ENCODE measurements around the gene EMX2.

Gene EMX2

DNA sequence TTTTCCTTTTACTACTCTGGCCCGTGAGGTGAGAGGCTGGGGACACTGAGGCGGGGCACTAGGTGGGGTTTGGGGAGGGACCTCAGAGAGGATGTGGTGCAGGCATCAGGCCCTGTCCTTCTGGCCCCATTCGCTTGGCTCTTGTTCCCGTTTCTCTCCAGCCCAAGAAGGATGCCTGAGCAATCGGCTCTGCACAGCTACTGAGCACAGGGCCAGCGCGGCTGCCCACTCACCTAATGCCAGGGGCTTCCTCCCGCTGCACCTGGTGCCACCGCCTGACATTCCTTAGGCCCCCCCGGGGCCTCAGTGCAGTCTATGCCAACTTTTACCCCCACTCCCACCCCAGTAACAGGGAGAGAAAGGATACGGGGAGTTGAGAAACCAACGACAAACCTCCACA, 12.5 kb downstream of the EMX2 start:
- Histone ChIP-seq H3K9ac (no peak overlapping the region), H3K4me3 (no peak overlapping the region), H3K27me3 (peaks cover 65% of the 10 kb centered on the region), H3K27ac (no peak overlapping the region), H3K4me1 (peaks cover 8% of the 10 kb centered on the region), H4K20me1 (peaks cover 35% of the 10 kb centered on the region), H3K4me2 (no peak overlapping the region), H3K9me3 (peaks cover 26% of the 10 kb centered on the region), H3K36me3 (no peaks in the 10 kb centered on the region)
- no peak for TF ChIP-seq Cebpa-rat (IDR thresholded peaks at IDR 0.05)

DNA sequence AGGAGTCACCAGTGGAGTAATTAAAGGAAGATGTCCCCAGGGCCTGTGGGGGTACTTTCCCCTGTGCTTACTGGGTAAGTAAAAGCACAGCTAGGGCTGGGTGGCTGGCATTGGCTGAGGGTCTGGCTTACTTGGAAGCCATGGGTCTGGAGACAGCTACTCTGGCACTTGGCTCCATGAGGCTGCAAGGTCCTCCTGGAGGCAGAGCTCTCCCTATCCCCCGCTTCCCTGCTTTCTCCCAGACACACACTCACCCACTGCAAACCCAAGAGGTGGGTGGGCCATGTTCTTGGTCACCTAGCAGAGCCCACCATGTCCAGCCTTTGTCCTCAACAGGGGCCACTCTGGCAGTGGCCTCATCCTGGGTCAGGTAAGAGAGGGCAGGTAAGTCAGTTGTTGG, 13.3 kb downstream of the EMX2 start:
- TF ChIP-seq Cebpa-rat (IDR thresholded peaks at IDR 0.05), result no peak
- Histone ChIP-seq H4K20me1 (peaks cover 26% of the 10 kb centered on the region), H3K27ac (no peak overlapping the region), H3K9me3 (peaks cover 26% of the 10 kb centered on the region), H3K4me3 (no peak overlapping the region), H3K27me3 (peaks cover 56% of the 10 kb centered on the region), H3K4me1 (peaks cover 8% of the 10 kb centered on the region), H3K4me2 (no peak overlapping the region), H3K36me3 (no peaks in the 10 kb centered on the region), H3K9ac (no peak overlapping the region)

DNA sequence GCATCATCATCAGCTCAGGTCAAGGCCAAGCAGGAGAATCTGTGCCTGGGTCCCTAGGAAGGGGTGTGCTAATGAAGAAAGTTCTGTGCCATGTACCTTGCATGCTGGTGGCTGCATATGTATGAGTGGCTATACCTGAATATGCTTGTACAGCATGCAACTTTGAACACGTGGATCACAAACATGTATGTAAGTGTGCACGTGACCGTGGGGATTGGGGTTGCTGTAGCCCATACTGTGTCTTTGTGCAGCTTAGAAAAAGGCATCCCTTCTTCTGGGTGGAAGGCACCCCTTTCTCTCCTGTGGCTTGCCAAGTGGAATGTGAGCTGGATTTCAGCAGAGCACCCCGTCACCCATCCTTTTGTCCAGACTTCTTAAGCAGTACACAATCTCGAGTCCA, 13.8 kb downstream of the EMX2 start:
- H3K27ac ChIP-seq, result no peak overlapping the region
- no peaks in the 10 kb centered on the region for H3K36me3 ChIP-seq
- H3K4me3 ChIP-seq, result no peak overlapping the region
- no peak overlapping the region for H3K9ac ChIP-seq
- peaks cover 22% of the 10 kb centered on the region for H4K20me1 ChIP-seq
- H3K4me1 ChIP-seq, result peaks cover 8% of the 10 kb centered on the region
- peaks cover 52% of the 10 kb centered on the region for H3K27me3 ChIP-seq
- H3K9me3 ChIP-seq, result peaks cover 24% of the 10 kb centered on the region
- no peak overlapping the region for H3K4me2 ChIP-seq
- TF ChIP-seq Cebpa-rat (IDR thresholded peaks at IDR 0.05), result no peak

DNA sequence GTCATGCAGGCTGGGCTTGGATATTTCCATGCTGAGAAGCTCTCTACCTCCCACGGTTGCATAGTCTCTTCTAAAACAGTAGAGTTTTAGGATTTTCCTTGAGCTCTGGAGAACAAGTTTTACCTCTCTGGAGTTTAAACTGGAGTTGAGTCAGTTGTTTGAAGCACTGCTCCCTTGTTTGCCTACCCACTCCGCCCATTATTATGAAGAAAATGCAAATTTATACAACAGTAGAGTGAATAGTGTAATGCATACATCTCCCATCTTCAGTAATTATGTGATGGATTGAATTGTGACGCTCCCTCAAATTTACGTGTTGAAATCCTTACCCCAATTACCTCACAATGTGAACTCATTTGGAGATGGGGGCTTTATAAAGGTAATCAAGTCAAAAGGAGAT, 17.2 kb downstream of the EMX2 start:
- H3K4me1 ChIP-seq, result peaks cover 8% of the 10 kb centered on the region
- H3K36me3 ChIP-seq, result no peaks in the 10 kb centered on the region
- no peak overlapping the region for H3K27ac ChIP-seq
- H3K9me3 ChIP-seq, result no peaks in the 10 kb centered on the region
- peaks cover 18% of the 10 kb centered on the region for H3K27me3 ChIP-seq
- no peak overlapping the region for H3K9ac ChIP-seq
- no peak for TF ChIP-seq Cebpa-rat (IDR thresholded peaks at IDR 0.05)
- H4K20me1 ChIP-seq, result no peaks in the 10 kb centered on the region; the same call in 1 of the 2 replicates
- H3K4me3 ChIP-seq, result no peak overlapping the region
- H3K4me2 ChIP-seq, result no peak overlapping the region

DNA sequence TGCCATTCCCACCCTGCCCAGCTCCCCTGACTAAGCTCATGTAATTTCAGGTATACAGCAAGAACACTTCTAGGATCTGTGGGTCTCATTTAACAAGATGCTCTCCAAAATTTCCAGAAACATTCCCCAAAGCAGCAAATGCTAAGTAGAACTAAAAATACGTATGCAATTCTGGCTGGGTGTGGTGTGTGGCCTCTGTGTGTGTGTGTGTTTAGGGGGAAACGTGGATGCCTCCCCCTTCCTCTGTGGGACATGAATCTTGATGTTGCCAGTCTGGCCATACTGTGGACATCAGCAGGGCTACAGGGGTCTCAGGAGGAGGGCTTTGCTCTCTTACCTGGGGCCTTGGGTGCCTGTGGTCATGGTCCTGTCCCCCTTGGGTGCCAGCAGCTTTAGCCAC, 18.4 kb downstream of the EMX2 start:
- no peak overlapping the region for H3K4me3 ChIP-seq
- H3K9ac ChIP-seq, result no peak overlapping the region
- no peaks in the 10 kb centered on the region for H3K9me3 ChIP-seq
- no peak for TF ChIP-seq Cebpa-rat (IDR thresholded peaks at IDR 0.05)
- no peaks in the 10 kb centered on the region for H3K36me3 ChIP-seq
- no peaks in the 10 kb centered on the region for H4K20me1 ChIP-seq
- no peak overlapping the region for H3K4me2 ChIP-seq
- peaks cover 6% of the 10 kb centered on the region for H3K27me3 ChIP-seq
- no peak overlapping the region for H3K27ac ChIP-seq
- H3K4me1 ChIP-seq, result peaks cover 8% of the 10 kb centered on the region

DNA sequence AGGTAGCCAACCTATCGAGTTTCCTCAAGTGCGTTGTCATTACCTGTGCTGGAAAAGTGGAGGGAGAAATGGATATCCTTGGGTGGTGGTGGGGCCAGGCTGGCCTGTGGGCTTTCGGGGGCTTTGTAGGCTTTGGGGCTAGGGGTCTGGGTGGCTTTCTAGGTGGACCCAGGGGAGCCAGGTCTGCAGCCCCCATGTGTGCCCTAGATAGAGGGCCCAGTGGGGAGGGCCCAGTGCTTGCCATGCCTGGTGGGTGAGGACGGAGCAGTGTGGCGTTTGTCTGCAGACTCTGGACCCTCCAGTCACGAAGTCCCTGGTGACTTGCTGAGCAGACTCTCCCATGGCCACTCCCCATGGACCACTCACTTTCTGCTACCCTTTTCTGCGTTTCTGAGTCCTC, 19.7 kb downstream of the EMX2 start:
- no peak overlapping the region for H3K27ac ChIP-seq
- no peaks in the 10 kb centered on the region for H4K20me1 ChIP-seq
- H3K4me1 ChIP-seq, result peaks cover 8% of the 10 kb centered on the region
- H3K27me3 ChIP-seq, result no peaks in the 10 kb centered on the region
- H3K9me3 ChIP-seq, result no peaks in the 10 kb centered on the region
- H3K4me3 ChIP-seq, result no peak overlapping the region
- no peaks in the 10 kb centered on the region for H3K36me3 ChIP-seq
- no peak overlapping the region for H3K4me2 ChIP-seq
- TF ChIP-seq Cebpa-rat (IDR thresholded peaks at IDR 0.05), result no peak
- no peak overlapping the region for H3K9ac ChIP-seq

DNA sequence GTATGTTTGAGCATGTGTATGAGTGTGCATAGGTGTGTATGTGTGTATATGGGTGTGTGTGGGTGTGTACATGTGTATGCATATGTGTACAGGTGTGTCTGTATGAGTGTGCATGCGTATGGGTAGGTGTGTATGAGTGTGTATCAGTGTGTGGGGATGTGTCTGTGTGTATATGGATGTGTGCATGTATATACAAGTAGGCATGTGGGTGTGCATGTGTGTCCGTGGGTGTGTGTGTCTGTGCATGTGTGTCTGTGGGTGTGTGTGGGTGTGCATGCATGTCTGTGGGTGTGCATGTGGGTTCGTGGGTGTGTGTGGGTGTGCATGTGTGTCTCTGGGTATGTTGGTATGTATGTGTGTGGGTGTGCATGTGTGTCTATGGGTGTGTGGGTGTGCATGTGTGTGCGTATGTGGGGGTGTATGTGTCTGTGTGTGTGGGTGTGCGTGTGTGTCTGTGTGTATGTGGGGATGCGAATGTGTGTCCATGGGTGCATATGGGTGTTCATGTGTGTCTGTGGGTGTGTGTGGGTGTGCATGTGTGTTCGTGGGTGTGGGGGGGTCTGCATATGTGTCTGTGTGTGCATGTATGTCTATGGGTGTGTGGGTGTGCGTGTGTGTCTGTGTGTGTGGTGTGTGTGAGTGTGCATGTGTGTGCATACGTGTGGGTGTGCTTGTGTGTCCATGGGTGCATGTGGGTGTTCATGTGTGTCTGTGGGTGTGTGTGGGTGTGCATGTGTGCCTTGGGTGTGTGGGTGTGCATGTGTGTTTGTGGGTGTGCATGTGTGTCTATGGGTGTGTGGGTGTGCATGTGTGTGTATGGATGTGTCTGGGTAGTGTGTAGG, 20.6 kb downstream of the EMX2 start:
- H3K27me3 ChIP-seq, result no peaks in the 10 kb centered on the region
- H3K9me3 ChIP-seq, result no peaks in the 10 kb centered on the region
- H3K4me1 ChIP-seq, result peaks cover 5% of the 10 kb centered on the region
- H4K20me1 ChIP-seq, result no peaks in the 10 kb centered on the region
- H3K4me3 ChIP-seq, result no peak overlapping the region
- H3K36me3 ChIP-seq, result no peaks in the 10 kb centered on the region
- no peak overlapping the region for H3K4me2 ChIP-seq
- no peak overlapping the region for H3K9ac ChIP-seq
- no peak overlapping the region for H3K27ac ChIP-seq
- no peak for TF ChIP-seq Cebpa-rat (IDR thresholded peaks at IDR 0.05)

DNA sequence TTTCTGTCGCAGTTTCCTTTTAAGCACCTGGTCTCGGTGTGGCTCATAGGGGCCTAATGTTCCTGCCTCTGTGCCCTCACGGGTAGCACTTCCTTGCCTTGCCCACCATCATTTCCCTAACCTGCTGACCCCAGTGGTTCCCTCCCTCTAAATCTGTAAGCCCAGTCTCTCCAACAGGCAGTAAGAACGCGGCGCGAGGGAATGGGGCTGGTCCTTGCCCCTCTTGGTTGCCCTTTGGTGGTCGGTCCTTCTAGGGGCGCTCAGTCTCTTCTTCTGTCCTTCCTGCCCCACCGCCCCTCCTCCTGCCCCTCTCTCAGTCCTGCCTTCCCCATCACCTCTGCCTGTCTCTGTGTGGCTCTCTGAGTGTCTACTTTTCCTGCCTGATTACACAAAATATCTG, 21.2 kb downstream of the EMX2 start:
- Histone ChIP-seq H3K9me3 (no peaks in the 10 kb centered on the region), H3K4me2 (no peak overlapping the region), H3K36me3 (no peaks in the 10 kb centered on the region), H3K9ac (no peak overlapping the region), H3K27ac (no peak overlapping the region), H3K4me3 (no peak overlapping the region), H3K27me3 (no peaks in the 10 kb centered on the region), H3K4me1 (no peaks in the 10 kb centered on the region), H4K20me1 (no peaks in the 10 kb centered on the region)
- no peak for TF ChIP-seq Cebpa-rat (IDR thresholded peaks at IDR 0.05)

DNA sequence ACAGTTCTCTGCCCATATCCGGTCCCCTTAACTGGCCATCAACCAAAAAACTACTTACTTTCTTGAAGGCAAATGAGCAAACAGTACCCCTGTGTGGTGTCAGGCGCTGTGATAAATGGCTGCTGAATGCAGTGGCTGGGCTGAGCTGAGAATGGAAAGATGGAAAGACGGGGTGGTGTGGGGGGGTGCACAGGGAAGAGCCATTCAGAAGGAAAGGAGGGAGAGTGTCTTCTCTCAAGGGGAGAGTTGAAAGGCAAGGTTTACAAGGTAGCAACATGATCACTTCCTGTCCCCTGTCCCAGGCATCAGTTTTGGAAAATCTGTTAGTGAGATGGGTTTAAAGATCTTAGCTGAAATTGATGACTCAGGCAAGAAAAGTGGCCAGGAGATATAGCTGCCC, 22.5 kb downstream of the EMX2 start:
- Histone ChIP-seq H3K9me3 (no peaks in the 10 kb centered on the region), H4K20me1 (no peaks in the 10 kb centered on the region), H3K4me1 (no peaks in the 10 kb centered on the region), H3K27me3 (no peaks in the 10 kb centered on the region), H3K4me3 (no peak overlapping the region), H3K36me3 (no peaks in the 10 kb centered on the region), H3K27ac (no peak overlapping the region), H3K9ac (no peak overlapping the region), H3K4me2 (no peak overlapping the region)
- TF ChIP-seq Cebpa-rat (IDR thresholded peaks at IDR 0.05), result no peak

DNA sequence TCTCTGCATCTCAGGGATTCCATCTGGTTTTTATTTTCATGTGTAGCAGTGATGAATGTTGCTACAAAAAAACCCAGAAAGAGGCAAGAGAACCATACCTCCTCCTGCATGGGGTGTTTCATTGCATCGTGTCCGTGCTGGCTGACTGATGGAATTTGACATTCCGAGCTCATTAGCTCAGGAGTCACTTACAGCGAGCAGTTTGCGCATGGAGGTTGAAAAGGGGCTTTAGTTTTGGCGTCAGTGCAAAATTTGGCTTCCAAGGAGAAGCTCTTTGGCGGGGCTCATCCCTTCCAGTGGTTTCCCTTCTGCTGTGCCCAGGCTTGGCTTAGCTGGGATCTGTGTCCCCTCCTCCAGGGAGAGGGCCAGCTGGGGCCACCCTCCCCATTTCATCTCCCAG, 25.8 kb downstream of the EMX2 start:
- Histone ChIP-seq H3K4me2 (no peak overlapping the region), H4K20me1 (no peaks in the 10 kb centered on the region), H3K4me1 (no peaks in the 10 kb centered on the region), H3K4me3 (no peak overlapping the region), H3K9me3 (no peaks in the 10 kb centered on the region), H3K27ac (no peak overlapping the region), H3K36me3 (no peaks in the 10 kb centered on the region), H3K27me3 (no peaks in the 10 kb centered on the region), H3K9ac (no peak overlapping the region)
- TF ChIP-seq Cebpa-rat (IDR thresholded peaks at IDR 0.05), result no peak

Data from BLaER1 (cell line).